Measurements from ENCODE around the gene RBM33. TPM values are rescaled to one million over a fixed set of nuclear protein-coding genes. Genes with fewer than 3 reads are reported as not detected.

The RBM33 gene
- total RNA-seq, 1 experiment from 2014 or later = 81.8 TPM

GRCh38 chr7:155813125-155813524 lies 168.7 kb downstream of the RBM33 start (continued):
- no peak for TF ChIP-seq ZNF281 (CRISPR knock-in tag; IDR thresholded peaks at IDR 0.05)
- no peak for TF ChIP-seq AFF4 (CRISPR knock-in tag; IDR thresholded peaks at IDR 0.05; ENCODE audit: borderline replicate concordance)
- no peak for TF ChIP-seq ATF1 (CRISPR knock-in tag; IDR thresholded peaks at IDR 0.05)
- no peak for TF ChIP-seq JUN (CRISPR knock-in tag; IDR thresholded peaks at IDR 0.05)
- TF ChIP-seq ZNF263 (CRISPR knock-in tag; IDR thresholded peaks at IDR 0.05; ENCODE audit: low read depth) = no peak
- TF ChIP-seq OVOL2 (CRISPR knock-in tag; IDR thresholded peaks at IDR 0.05; ENCODE audit: borderline replicate concordance) = no peak
- TF ChIP-seq ZNF671 (CRISPR knock-in tag; IDR thresholded peaks at IDR 0.05) = no peak

GRCh38 chr7:155813546-155814315 lies 169.3 kb downstream of the RBM33 start:
- no peak for ATAC-seq
- Mint-ChIP-seq H3K4me3 (no peak overlapping the region), H3K9me3 (no peaks in the 10 kb centered on the region), H3K27ac (no peak overlapping the region), H3K36me3 (no peaks in the 10 kb centered on the region), H3K27me3 (ENCODE audit: low read depth) (peaks cover 72% of the 10 kb centered on the region), H3K4me1 (peaks cover 44% of the 10 kb centered on the region)
- TF ChIP-seq ZNF263 (CRISPR knock-in tag; IDR thresholded peaks at IDR 0.05; ENCODE audit: low read depth) (no peak), ATF6 (CRISPR knock-in tag; IDR thresholded peaks at IDR 0.05) (no peak), RELA (CRISPR knock-in tag; IDR thresholded peaks at IDR 0.05; ENCODE audit: borderline replicate concordance) (no peak), IRF2 (CRISPR knock-in tag; IDR thresholded peaks at IDR 0.05; ENCODE audit: borderline replicate concordance, low read depth) (no peak), PRDM15 (CRISPR knock-in tag; IDR thresholded peaks at IDR 0.05) (peak; percentile 13; the same call in 1 of the 2 replicates)
- POLR2A ChIA-PET = interaction anchor here (0.7 kb wide), 1 partner anchor 1079 kb away, joined by 4 read pairs; the partner anchor contains the start of gene LMBR1
- CTCF ChIA-PET = interaction anchor here (0.6 to 3.2 kb wide), 6 partner anchors 9 to 1880 kb away, joined by 3 to 14 read pairs (median 4); no protein-coding TSS in a partner anchor
- no peak for DNase-seq (ENCODE audit: low spot score)

All from WTC11 (cell line).